NCI-H2029 (cell line): ENCODE measurements around the gene SMOC2.

Source experiments
- DNase-seq: peaks from one replicate; lab custom pipeline; 2025; lab: John Stamatoyannopoulos, UW

The SMOC2 gene

DNA sequence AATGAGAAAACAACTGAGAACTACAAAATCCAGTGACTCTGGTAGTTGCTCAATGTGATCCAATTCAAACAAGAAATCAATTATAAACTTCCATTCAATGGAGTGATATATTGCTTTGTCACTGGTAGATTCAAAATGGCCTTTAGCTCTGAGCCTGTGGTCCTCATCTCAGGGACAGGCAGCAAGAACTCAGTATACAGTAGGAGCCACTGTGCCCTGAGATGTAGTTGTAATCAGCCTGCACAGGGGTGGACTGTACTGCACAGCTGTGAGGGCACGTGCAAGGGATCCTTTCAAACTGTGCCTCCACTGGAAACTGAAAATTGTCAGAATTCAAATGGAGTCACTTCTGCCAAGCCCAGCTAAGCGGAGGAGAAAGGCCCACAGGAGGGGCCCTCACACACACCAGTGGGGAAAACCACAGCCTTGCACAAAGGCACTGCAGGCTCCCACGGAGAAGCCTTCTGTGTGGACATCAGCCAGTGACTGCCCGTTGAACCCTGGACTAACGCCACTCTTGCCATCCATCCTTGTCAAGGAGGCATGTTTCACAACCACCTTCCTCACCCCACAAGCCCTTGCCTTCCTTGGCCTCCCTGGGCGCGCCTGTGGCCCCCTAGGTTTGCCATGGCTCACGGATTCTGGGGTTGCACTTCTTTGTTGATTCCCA is 186.7 kb downstream of the SMOC2 start:
- no peak for DNase-seq

GRCh38 chr6:168628176-168628553 is 187.2 kb downstream of the SMOC2 start:
- no peak for DNase-seq

GRCh38 chr6:168628732-168629245 is 187.8 kb downstream of the SMOC2 start:
- DNase-seq, result no peak

GRCh38 chr6:168631564-168631963 is 190.6 kb downstream of the SMOC2 start:
- peak; percentile 34 for DNase-seq

- no peak for DNase-seq
Measured at GRCh38 chr6:168632694-168633093, 191.7 kb downstream of the SMOC2 start.

- no peak for DNase-seq
Measured at GRCh38 chr6:168634541-168635328, 193.8 kb downstream of the SMOC2 start.

DNA sequence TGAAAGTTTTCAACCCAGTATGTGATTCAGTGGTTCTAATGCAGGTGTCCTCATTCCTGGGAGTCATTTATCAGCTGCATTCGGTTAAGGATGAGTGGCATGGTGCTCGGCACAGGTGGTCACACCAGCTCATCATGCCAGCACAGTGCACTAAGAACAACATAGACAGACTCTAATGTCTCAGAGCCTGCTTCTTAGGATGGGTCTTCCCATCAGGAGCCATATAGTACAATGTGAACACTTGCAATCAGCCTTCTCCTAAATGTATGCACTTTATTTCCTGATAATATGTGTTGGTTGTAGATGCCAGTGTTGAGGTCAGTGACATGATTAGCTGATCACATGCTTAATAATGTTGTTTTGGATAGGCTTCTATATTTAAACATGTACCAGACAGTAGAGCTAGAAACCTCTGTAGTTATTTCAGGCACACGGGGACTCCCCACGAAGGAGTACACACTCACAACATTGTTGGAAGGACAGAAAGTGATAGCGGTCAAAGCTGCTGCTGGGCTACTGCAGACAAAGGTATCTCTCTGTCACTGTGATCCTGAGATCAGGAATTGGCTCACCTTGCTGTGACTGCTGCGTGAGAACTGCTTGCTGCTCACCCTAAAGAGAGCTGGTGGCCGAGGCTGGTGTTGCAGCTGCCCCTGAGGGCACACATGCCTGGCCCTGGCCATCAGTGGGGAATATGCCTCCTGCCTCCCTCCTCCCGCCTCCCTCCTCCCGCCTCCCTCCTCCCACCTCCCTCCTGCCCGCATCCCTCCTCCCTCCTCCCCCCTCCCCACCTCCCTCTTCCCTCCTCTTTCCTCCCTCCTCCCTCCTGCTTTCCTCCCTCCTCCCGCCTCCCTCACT is 195.4 kb downstream of the SMOC2 start:
- DNase-seq, result no peak

GRCh38 chr6:168637834-168638233 is 196.8 kb downstream of the SMOC2 start:
- DNase-seq, result no peak

- no peak for DNase-seq
Measured at GRCh38 chr6:168638468-168639271, 197.7 kb downstream of the SMOC2 start.

DNA sequence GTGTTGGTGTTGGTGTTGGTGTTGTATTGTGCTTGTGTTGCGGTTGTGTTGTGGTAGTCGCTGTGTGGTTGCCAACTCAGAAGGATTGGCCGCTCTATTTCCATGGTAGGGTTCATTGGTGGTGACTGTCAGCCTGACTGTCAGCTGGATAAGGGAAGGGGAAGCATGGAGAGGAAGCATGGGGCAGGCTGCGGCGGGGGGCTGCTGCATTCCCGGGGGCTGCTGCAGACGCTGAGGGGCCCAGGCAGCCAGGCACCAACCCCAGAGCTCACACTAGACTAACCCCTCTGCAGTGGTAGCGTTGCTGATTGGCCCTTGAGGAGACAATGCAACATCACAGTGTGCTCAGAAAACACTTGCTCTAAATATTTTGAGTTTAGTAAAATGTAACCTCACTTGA is 199.2 kb downstream of the SMOC2 start:
- DNase-seq, result no peak

DNA sequence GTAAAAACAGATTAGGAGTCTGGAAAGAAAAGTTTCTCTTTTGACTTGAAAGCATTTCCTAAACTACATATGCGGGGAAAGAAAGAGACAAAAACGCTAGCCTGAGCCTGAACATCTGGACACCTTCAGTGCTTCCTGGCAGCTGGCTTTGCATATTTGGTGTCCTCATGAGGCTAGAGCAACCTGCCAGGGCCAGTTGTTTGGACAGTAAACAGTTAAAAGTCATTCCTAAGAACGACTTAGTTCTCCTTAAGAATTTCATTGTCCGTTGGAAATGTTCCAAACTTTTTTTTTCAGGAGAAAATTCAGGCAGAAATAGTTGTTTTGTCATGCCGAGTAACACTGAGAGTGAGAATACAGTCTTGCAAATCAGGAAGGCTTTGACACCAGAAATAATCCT is 199.8 kb downstream of the SMOC2 start:
- no peak for DNase-seq

GRCh38 chr6:168641446-168641845 is 200.5 kb downstream of the SMOC2 start:
- no peak for DNase-seq

- DNase-seq, result no peak
Measured at GRCh38 chr6:168643401-168643800, 202.4 kb downstream of the SMOC2 start.

- DNase-seq, result no peak
Measured at GRCh38 chr6:168645326-168645725, 204.3 kb downstream of the SMOC2 start.

DNA sequence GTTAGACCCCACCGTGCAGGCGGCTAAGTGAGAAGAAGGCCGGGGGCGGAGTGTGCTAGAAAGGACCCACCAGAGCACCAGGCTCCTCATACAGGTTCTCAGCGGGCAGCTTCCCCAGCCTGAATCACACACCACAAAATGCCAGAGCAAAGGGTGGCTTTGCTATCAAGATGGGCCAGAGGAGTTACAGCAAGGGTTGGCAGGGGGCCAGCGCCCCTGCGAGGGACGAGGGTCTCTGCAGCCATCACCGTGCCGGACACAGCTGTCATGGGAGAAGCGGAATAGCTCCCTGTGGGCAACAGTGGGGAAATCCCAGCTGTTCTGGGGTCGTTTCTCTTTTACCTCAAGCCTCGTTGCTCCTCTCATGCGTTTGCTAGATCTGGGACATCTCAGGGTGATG is 206.3 kb downstream of the SMOC2 start:
- no peak for DNase-seq

DNA sequence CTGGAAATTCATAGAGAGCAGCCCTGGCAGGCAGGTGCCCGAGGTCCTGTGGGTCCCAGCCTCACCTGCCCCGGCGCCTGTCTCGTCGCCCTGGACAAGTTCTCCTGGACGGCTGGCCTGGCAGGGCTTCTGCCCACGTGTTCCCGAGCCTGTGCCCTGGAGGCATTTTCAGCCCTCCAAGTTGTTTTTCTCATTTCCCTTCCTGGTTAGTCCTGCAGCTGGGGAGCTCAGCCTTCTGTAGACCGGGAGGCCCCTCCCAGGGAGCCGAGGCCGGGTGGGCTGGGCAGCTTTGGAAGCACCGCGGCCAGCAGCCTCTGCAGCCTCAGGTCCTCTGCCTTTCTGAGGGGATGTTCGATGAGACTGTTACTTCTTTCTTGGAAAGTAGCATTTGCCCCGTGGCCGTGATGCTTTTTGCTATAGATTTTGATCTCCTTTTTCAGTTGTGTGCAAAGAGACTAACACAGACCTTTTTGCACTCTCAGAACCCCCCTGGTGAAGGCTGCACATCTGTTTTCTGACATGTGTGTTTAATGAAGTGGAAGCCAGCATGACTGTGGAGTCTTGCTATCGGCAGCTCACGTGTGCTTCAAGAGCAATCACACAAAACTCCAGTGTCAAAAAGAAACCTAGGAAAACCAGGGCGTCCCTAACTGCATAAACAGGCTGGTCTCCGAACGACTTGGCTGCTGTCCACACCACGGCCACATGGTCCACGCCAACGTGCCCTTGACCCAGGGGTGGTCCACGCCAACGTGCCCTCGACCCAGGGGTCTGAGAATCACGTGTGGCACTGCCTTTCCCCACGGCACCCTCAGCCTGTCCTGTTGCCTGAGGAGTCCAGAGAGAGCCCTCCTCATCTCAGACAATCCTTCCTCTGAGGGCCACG is 207.5 kb downstream of the SMOC2 start:
- no peak for DNase-seq

DNA sequence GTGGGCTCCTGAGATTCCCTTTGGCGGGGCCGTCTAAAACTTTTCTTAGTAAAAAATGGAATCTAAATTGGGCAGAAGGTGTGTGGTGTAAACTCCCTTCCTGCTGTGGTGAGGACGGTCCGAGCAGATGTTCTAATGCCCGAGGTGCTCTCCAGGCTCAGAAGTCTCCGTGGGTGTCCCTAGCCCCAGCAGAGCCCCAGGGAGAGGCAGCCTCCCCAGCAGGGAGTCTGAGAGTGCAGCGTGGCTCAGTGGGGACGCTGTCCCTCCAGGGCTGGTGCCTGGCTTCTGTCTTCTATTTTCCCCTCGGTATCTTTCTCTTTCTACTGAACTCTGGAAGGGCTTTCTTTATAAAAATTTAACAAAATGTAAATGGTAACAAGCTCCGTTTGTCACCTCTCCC is 208.2 kb downstream of the SMOC2 start:
- no peak for DNase-seq

GRCh38 chr6:168650671-168651111 is 209.7 kb downstream of the SMOC2 start:
- DNase-seq, result no peak

GRCh38 chr6:168655462-168656152 is 214.6 kb downstream of the SMOC2 start:
- DNase-seq, result no peak

GRCh38 chr6:168658059-168658458 is 217.1 kb downstream of the SMOC2 start:
- no peak for DNase-seq
